HFFc6 (cell line): ENCODE results near the gene RAD17. TPM values are rescaled to one million over a fixed set of nuclear protein-coding genes. Genes with fewer than 3 reads are reported as not detected.

Source experiments
- DNase-seq: peaks from one replicate; pipeline ENCODE4 v3.0.0-alpha.2; 2018
- H3K27ac Mint-ChIP-seq: 2 replicates; pipeline ENCODE4 v1.8.0; 2020; ENCODE audit warnings: mild to moderate bottlenecking, mixed read lengths
- H3K27me3 Mint-ChIP-seq: 2 replicates; pipeline ENCODE4 v1.8.0; 2021; ENCODE audit warnings: mild to moderate bottlenecking, moderate library complexity, mixed read lengths; ENCODE audit not compliant: insufficient read depth
- H3K36me3 Mint-ChIP-seq: 2 replicates; pipeline ENCODE4 v1.8.0; 2021; ENCODE audit warnings: low read depth, mixed read lengths
- H3K4me1 Mint-ChIP-seq: 2 replicates; pipeline ENCODE4 v1.8.0; 2020; ENCODE audit warnings: low read depth, mixed read lengths
- H3K4me3 Mint-ChIP-seq: 2 replicates; pipeline ENCODE4 v1.8.0; 2020; ENCODE audit warnings: mild to moderate bottlenecking, moderate library complexity, mixed read lengths
- H3K9me3 Mint-ChIP-seq: 2 replicates; pipeline ENCODE4 v1.8.0; 2020; ENCODE audit warnings: mild to moderate bottlenecking, mixed read lengths
- total RNA-seq, 6 experiments: library from RNA; stranded (reverse); fragmentation: NEBNext Ultra II Directional; extraction: Animal tissue kit (Norgen Biotek cat#: 25700); gene quantifications; 2 replicates in 1 of 6; 3 replicates in 5 of 6; pipeline ENCODE4 v1.2.3, GENCODE V29; 2021
- TF ChIP-seq, protein P1 (sequence below): fragments of 200-600 bp; sonication (generic); IDR thresholded peaks from 2 replicates; pipeline ENCODE4 v1.5.0; 2021; ENCODE audit warnings: antibody characterized with exemption, mild to moderate bottlenecking

Gene RAD17
- total RNA-seq, 6 experiments from 2014 or later: 17.3 to 22.2 (median 19.1) TPM

- peaks cover 24% of the 10 kb centered on the region for H3K4me1 Mint-ChIP-seq
- H3K27ac Mint-ChIP-seq: peak overlapping the region; percentile 31; the same call in 1 of the 2 replicates
- TF ChIP-seq, protein P1, sequence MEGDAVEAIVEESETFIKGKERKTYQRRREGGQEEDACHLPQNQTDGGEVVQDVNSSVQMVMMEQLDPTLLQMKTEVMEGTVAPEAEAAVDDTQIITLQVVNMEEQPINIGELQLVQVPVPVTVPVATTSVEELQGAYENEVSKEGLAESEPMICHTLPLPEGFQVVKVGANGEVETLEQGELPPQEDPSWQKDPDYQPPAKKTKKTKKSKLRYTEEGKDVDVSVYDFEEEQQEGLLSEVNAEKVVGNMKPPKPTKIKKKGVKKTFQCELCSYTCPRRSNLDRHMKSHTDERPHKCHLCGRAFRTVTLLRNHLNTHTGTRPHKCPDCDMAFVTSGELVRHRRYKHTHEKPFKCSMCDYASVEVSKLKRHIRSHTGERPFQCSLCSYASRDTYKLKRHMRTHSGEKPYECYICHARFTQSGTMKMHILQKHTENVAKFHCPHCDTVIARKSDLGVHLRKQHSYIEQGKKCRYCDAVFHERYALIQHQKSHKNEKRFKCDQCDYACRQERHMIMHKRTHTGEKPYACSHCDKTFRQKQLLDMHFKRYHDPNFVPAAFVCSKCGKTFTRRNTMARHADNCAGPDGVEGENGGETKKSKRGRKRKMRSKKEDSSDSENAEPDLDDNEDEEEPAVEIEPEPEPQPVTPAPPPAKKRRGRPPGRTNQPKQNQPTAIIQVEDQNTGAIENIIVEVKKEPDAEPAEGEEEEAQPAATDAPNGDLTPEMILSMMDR: peak; percentile 80
- no peaks in the 10 kb centered on the region for H3K9me3 Mint-ChIP-seq
- DNase-seq: peak; percentile 73
- 0 out of 2 replicates have a peak, but pooled peaks cover 4% of the 10 kb centered on the region for H3K36me3 Mint-ChIP-seq
- no peak overlapping the region for H3K4me3 Mint-ChIP-seq
- peaks cover 2% of the 10 kb centered on the region; the same call in 1 of the 2 replicates for H3K27me3 Mint-ChIP-seq
Observed at GRCh38 chr5:69334793-69335268, 34.8 kb upstream of the RAD17 start.

DNA sequence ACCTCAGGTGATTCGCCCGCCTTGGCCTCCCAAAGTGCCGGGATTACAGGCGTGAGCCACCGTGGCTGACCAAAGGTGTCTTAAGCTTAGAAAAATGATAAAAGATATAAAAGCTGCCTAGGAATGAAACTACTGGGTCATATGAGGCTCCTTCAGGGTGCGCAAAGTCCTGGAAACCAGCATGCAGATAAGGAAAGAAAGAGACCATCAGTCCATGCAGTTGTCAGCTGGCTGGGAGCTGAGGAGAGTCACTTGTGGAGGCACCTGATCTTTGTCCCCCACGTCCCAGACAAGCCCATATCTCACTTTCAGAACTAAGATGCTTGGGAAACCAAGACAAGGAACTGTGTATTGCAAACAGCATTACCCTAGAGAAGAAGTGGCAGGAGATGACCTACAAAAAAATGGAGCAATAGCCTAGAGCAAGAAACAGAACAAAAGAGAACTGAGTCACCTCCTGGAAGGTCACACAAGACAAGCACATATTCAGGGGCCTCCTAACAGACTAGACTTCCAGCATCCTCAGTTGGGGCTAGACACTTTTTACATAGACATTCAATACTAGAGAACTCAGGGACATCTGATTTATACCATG, 34.2 kb upstream of the RAD17 start:
- Mint-ChIP-seq H3K27ac (no peak overlapping the region), H3K36me3 (0 out of 2 replicates have a peak, but pooled peaks cover 4% of the 10 kb centered on the region), H3K4me1 (peaks cover 24% of the 10 kb centered on the region), H3K9me3 (no peaks in the 10 kb centered on the region), H3K4me3 (no peak overlapping the region), H3K27me3 (peaks cover 2% of the 10 kb centered on the region; the same call in 1 of the 2 replicates)
- DNase-seq: peak; percentile 4
- TF ChIP-seq, protein P1: no peak

- H3K27me3 Mint-ChIP-seq: no peaks in the 10 kb centered on the region
- DNase-seq: no peak
- TF ChIP-seq, protein P1: no peak
- no peaks in the 10 kb centered on the region for H3K4me1 Mint-ChIP-seq
- H3K9me3 Mint-ChIP-seq: no peaks in the 10 kb centered on the region
- no peaks in the 10 kb centered on the region for H3K36me3 Mint-ChIP-seq
- H3K4me3 Mint-ChIP-seq: no peak overlapping the region
- H3K27ac Mint-ChIP-seq: no peak overlapping the region
Observed at GRCh38 chr5:69341520-69342161, 28.0 kb upstream of the RAD17 start.

GRCh38 chr5:69343083-69343482, 26.5 kb upstream of the RAD17 start:
- no peaks in the 10 kb centered on the region for H3K36me3 Mint-ChIP-seq
- H3K4me3 Mint-ChIP-seq: no peak overlapping the region
- no peak overlapping the region for H3K27ac Mint-ChIP-seq
- no peaks in the 10 kb centered on the region for H3K4me1 Mint-ChIP-seq
- no peak for DNase-seq
- TF ChIP-seq, protein P1: no peak
- no peaks in the 10 kb centered on the region for H3K9me3 Mint-ChIP-seq
- no peaks in the 10 kb centered on the region for H3K27me3 Mint-ChIP-seq

- no peak for DNase-seq
- Mint-ChIP-seq H3K27ac (no peak overlapping the region), H3K9me3 (no peaks in the 10 kb centered on the region), H3K4me1 (peaks cover 2% of the 10 kb centered on the region), H3K27me3 (no peaks in the 10 kb centered on the region), H3K36me3 (peaks cover 30% of the 10 kb centered on the region), H3K4me3 (no peak overlapping the region)
- TF ChIP-seq, protein P1: no peak
Observed at GRCh38 chr5:69350664-69351063, 19.0 kb upstream of the RAD17 start.
